ENCODE measurements around the gene STPG4. TPM values are rescaled to one million over a fixed set of nuclear protein-coding genes. Genes with fewer than 3 reads are reported as not detected.
A peak's percentile ranks its signal among the peaks of the same experiment; 100 is the strongest.
"Not testable (repeated sequence)": the region's sequence is repeated elsewhere in the genome, so short reads cannot be mapped to it uniquely, and the experiment has no call there.

STPG4 gene
- total RNA-seq, 2 experiments from 2014 or later = not detected

DNA sequence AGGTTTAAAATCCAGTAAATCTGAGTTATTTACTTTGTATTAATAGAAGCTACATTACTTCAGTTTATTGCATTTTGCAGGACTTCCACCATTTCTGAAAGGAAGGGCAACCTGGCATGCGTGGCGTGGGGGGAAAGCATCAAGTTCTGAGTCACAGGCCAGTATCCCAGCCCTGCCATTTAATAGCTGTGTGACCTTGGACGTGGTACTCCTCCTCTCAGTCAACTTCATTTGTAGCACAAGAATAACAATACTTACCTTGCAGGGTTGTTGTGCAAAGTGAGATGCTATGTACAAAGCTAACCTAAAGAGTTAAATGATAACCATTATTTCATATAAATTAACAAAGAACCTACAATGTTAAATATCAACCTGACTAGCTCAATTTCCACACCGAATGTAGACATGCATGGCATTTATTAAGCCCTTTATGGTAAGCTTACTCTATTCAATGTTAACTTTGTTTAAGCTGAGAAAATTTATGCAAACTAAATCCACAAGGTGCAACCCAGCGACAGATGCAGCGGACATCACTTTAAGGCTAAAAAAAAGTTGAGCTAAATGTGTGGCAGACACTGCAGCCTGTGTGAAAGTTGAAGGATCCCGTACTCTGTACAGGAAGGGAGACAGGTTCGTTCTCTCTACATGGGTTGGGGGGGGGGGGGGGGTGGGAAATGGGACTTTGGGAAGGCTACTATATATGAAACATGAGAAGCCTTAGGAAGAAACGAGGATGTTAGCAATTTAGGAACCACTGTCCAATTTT, 17.2 kb upstream of the STPG4 start:
- intact Hi-C loops (cut with micrococcal nuclease) = no loop called here
- POLR2A ChIA-PET = interaction anchor here (0.6 kb wide), 1 partner anchor 581 kb away, joined by 3 read pairs; no protein-coding TSS in a partner anchor
- peaks cover 2% of the 10 kb centered on the region for H3K9me3 Mint-ChIP-seq
- DNase-seq = no peak
- H3K4me3 Mint-ChIP-seq = peak overlapping the region; percentile 26
- peaks cover 5% of the 10 kb centered on the region for H3K27me3 Mint-ChIP-seq
- no peak overlapping the region for H3K27ac Mint-ChIP-seq
- CTCF ChIA-PET = interaction anchor here (0.6 to 1.2 kb wide), 4 partner anchors 7 to 268 kb away, joined by 3 read pairs; no protein-coding TSS in a partner anchor
- H3K4me1 Mint-ChIP-seq (ENCODE audit: low read depth) = peaks cover 65% of the 10 kb centered on the region
- peaks cover 55% of the 10 kb centered on the region for H3K36me3 Mint-ChIP-seq

DNA sequence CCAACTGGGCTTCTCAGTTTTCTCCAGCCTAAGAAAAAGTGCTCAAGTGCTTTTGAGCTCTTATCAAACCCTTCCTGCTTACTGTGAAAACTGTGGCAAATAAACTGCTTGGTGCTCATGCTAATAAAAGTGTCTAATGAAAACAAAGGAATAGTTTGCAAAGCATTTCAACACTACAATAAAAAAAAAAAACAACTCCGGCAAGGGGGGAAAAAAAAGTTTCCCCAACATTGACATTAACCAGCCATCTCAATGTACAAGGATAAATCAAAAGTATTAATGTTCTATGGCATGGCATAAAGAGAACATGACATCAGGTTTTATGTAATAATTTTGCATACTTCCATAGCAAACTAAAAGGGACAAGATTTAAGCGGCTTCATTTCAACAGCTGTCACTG, 14.7 kb upstream of the STPG4 start:
- Mint-ChIP-seq H3K4me1 (ENCODE audit: low read depth) (peaks cover 69% of the 10 kb centered on the region), H3K27ac (no peak overlapping the region), H3K9me3 (no peaks in the 10 kb centered on the region), H3K36me3 (peaks cover 48% of the 10 kb centered on the region), H3K4me3 (no peak overlapping the region), H3K27me3 (no peaks in the 10 kb centered on the region)
- ChIA-PET CTCF (no interaction called here), POLR2A (no interaction called here)
- intact Hi-C loops (cut with micrococcal nuclease) = no loop called here
- no peak for DNase-seq

DNA sequence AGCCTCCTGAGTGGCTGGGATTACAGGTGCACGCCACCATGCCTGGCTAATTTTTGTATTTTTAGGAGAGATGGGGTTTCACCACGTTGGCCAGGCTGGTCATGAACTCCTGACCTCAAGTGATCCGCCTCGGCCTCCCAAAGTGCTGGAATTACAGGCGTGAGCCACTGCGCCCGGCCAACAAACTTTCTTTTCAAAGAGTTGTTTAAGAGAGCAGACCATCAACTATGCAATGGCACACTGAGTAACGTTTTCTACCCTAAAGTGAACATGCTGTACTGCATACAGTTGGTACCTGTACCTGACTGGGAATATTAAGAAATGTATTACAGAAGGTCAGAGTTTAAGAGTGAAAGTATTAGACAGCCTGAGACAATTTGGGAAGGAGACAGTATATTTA, 13.8 kb upstream of the STPG4 start:
- CTCF ChIA-PET; H3K27ac Mint-ChIP-seq; H3K9me3 Mint-ChIP-seq; DNase-seq; H3K4me3 Mint-ChIP-seq; intact Hi-C loops (cut with micrococcal nuclease); POLR2A ChIA-PET; H3K27me3 Mint-ChIP-seq: not testable (repeated sequence)
- peaks cover 48% of the 10 kb centered on the region for H3K36me3 Mint-ChIP-seq
- H3K4me1 Mint-ChIP-seq (ENCODE audit: low read depth) = peaks cover 66% of the 10 kb centered on the region

DNA sequence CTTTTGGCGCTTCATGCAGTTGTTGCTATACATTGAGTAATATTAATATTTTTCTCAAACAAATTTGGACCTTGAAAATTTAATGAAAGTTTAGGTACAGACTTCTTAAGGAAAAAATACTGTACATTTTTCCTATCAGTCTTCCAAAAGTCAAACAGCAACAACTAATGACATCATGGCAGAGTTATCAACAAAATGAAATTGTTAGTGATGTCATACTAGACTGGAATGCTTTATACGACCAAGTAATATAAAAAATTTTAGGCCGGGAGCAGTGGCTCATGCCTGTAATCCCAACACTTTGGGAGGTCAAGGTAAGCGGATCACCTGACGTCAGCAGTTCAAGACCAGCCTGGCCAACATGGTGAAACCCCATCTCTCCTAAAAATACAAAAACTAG, 12.0 kb upstream of the STPG4 start:
- intact Hi-C loops (cut with micrococcal nuclease) = no loop called here
- ChIA-PET CTCF (no interaction called here), POLR2A (no interaction called here)
- no peak for DNase-seq
- Mint-ChIP-seq H3K27ac (no peak overlapping the region), H3K9me3 (no peaks in the 10 kb centered on the region), H3K4me1 (ENCODE audit: low read depth) (peaks cover 59% of the 10 kb centered on the region), H3K36me3 (peaks cover 54% of the 10 kb centered on the region), H3K4me3 (no peak overlapping the region), H3K27me3 (no peaks in the 10 kb centered on the region)

DNA sequence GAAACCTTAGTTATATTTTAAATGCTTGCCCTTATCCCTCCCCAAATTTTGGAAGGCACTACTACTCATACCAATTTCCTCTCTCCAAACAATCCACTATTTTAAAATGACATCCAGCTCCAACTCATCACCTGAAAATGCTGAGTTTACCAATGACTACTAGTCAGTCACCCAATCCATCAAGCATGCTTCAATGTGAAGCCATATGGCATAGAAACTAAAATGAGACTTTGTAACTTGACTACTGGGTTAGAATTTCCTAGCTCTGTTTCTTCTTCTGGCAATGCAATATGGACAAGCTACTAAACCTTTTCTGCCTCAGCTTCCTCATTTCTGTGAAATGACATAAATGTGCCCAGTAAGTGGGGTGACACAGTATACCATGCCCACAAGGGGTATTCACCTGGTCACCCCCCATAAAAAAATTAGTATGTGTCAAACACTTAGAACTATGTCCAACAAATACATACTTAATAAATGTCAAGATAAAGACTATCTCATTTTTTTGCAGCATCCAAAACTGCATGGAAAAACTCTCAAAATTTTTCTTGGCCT, 10.0 kb upstream of the STPG4 start:
- intact Hi-C loops (cut with micrococcal nuclease) = no loop called here
- H3K27me3 Mint-ChIP-seq = no peaks in the 10 kb centered on the region
- POLR2A ChIA-PET = no interaction called here
- H3K4me3 Mint-ChIP-seq = no peak overlapping the region
- peaks cover 62% of the 10 kb centered on the region for H3K36me3 Mint-ChIP-seq
- H3K9me3 Mint-ChIP-seq = no peaks in the 10 kb centered on the region
- no peak for DNase-seq
- peak overlapping the region; percentile 30 for H3K27ac Mint-ChIP-seq
- CTCF ChIA-PET = interaction anchor here (1.1 kb wide), 1 partner anchor 8 kb away, joined by 3 read pairs; no protein-coding TSS in a partner anchor
- peaks cover 46% of the 10 kb centered on the region for H3K4me1 Mint-ChIP-seq (ENCODE audit: low read depth)

DNA sequence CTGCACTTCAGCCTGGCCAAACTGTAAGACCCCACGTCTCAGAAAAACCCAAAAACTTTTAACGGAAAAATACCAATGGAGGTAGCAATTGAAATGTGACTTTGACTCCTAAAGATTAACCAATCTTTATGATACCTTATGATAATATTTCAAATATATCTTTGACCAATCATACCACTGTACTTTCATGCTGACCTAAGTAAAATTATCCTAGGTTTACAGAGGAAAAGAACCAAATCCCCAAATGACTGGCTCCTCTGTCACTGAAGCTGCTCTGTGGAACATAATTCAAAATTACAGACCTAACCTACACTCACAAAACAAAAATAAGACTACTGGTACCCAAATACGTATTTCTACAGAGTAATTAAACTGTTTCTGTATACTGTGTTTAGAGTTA, 7.7 kb upstream of the STPG4 start:
- H3K27me3 Mint-ChIP-seq = no peaks in the 10 kb centered on the region
- peaks cover 54% of the 10 kb centered on the region for H3K36me3 Mint-ChIP-seq
- no peak overlapping the region for H3K4me3 Mint-ChIP-seq
- no peaks in the 10 kb centered on the region for H3K9me3 Mint-ChIP-seq
- H3K4me1 Mint-ChIP-seq (ENCODE audit: low read depth) = peaks cover 34% of the 10 kb centered on the region
- ChIA-PET CTCF (no interaction called here), POLR2A (no interaction called here)
- H3K27ac Mint-ChIP-seq = peak overlapping the region; percentile 40
- intact Hi-C loops (cut with micrococcal nuclease) = no loop called here
- DNase-seq = no peak

DNA sequence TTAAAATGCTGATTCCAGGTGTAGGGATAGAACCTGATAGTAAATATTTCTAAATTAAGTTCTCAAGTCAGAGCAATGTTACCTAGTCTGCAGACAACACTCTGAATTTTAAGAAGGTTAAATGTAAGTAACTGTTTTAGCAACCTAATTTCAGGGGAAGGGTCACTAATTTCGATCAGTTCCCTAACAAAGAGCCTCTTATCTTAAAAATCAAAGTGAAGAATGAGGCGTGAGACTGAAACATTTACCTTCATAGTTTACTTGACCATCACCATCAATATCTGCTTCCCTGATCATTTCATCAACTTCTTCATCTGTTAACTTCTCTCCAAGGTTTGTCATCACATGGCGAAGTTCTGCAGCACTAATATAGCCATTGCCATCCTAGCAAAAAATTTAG, 6.4 kb upstream of the STPG4 start:
- Mint-ChIP-seq H3K27ac (no peak overlapping the region), H3K4me3 (no peak overlapping the region), H3K27me3 (no peaks in the 10 kb centered on the region), H3K36me3 (peaks cover 51% of the 10 kb centered on the region), H3K4me1 (ENCODE audit: low read depth) (peaks cover 33% of the 10 kb centered on the region), H3K9me3 (no peaks in the 10 kb centered on the region)
- intact Hi-C loops (cut with micrococcal nuclease) = no loop called here
- DNase-seq = no peak
- ChIA-PET POLR2A (no interaction called here), CTCF (no interaction called here)

DNA sequence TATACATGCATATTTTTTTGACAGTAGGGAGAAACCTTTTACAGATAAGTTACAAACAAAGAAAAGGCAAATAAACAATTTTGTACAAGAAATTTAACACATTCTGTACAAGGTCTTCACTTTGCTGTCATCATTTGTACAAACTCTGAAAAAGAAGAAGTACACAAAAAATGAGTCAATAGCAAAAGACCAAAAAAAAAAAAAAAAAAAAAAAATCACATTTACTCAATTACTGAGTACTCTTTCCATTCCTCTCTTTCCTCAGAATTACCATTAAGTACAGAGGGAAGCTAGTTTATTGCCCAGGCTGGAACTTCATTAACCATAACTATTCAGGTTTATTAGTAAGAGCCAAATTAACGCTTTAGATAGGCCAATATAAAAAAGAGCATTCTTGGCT, 5.6 kb upstream of the STPG4 start:
- ChIA-PET POLR2A (interaction anchor here (0.6 kb wide), 1 partner anchor 774 kb away, joined by 4 read pairs; no protein-coding TSS in a partner anchor), CTCF (no interaction called here)
- Mint-ChIP-seq H3K27ac (no peak overlapping the region), H3K4me3 (no peak overlapping the region), H3K4me1 (ENCODE audit: low read depth) (peaks cover 33% of the 10 kb centered on the region), H3K36me3 (peaks cover 49% of the 10 kb centered on the region), H3K27me3 (no peaks in the 10 kb centered on the region), H3K9me3 (no peaks in the 10 kb centered on the region)
- no peak for DNase-seq
- intact Hi-C loops (cut with micrococcal nuclease) = no loop called here

DNA sequence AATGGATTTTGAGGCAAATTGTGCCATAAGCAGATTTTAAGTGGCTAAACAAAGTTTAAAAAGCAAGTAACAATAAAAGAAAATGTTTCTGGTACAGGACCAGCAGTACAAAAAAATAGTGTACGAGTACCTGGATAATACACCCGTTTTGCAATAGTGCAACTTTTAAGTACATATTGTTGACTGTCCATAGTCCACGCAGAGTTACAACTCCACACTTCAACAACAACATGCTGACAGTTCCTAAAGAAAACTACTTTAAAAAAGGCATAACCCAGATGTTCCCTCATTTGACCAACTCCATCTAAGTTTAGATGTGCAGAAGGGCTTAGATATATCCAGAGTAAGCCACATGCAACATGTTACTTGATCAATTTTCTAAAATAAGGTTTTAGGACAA, 5.1 kb upstream of the STPG4 start:
- Mint-ChIP-seq H3K27ac (no peak overlapping the region), H3K36me3 (peaks cover 46% of the 10 kb centered on the region), H3K9me3 (no peaks in the 10 kb centered on the region), H3K4me3 (no peak overlapping the region), H3K4me1 (ENCODE audit: low read depth) (peaks cover 30% of the 10 kb centered on the region), H3K27me3 (no peaks in the 10 kb centered on the region)
- DNase-seq = no peak
- ChIA-PET CTCF (no interaction called here), POLR2A (no interaction called here)
- intact Hi-C loops (cut with micrococcal nuclease) = no loop called here

DNA sequence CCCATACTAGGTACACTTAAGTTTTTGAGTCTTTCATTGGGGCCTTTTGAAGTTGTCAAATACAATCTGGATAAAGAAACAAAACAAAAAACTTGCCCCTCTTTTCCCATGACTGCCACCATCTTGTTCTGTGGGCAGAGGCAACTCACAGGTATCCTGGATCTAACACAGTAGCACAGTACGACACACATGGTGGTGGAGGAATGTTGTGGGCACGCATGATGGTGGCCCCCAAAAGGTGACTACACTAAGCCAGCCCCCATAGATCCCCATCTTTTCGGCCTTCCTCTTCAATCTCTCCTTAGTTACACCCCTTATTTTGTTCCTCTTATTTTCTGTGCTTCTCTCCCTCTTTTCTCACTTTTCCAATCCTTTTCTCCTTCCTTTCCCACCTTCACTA, 4.5 kb upstream of the STPG4 start:
- intact Hi-C loops (cut with micrococcal nuclease) = no loop called here
- ChIA-PET CTCF (no interaction called here), POLR2A (no interaction called here)
- DNase-seq = no peak
- Mint-ChIP-seq H3K27me3 (no peaks in the 10 kb centered on the region), H3K36me3 (peaks cover 41% of the 10 kb centered on the region), H3K4me3 (no peak overlapping the region), H3K27ac (no peak overlapping the region), H3K4me1 (ENCODE audit: low read depth) (peaks cover 24% of the 10 kb centered on the region), H3K9me3 (no peaks in the 10 kb centered on the region)

DNA sequence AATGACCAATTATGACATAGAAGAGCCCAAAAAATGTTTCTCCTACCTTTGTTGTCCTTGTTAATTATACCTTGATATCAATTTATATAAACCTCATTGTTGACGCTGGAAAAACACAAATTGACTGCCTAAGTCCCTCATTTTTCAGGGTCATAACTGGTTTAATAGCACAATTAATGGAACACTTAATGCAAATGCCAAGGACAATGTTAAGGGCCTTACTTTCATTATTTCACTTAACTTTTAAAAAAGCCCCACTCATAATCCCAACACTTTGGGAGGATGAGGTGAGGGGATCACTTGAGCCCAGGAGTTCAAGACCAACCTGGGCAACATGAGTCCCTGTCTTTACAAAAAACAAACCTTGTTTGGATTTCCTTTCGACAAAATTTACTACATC, 3.5 kb upstream of the STPG4 start:
- Mint-ChIP-seq H3K36me3 (peaks cover 37% of the 10 kb centered on the region), H3K27me3 (no peaks in the 10 kb centered on the region), H3K9me3 (no peaks in the 10 kb centered on the region), H3K27ac (no peak overlapping the region), H3K4me1 (ENCODE audit: low read depth) (peaks cover 22% of the 10 kb centered on the region), H3K4me3 (no peak overlapping the region)
- DNase-seq = no peak
- CTCF ChIA-PET = no interaction called here
- POLR2A ChIA-PET = no interaction called here
- intact Hi-C loops (cut with micrococcal nuclease) = no loop called here

DNA sequence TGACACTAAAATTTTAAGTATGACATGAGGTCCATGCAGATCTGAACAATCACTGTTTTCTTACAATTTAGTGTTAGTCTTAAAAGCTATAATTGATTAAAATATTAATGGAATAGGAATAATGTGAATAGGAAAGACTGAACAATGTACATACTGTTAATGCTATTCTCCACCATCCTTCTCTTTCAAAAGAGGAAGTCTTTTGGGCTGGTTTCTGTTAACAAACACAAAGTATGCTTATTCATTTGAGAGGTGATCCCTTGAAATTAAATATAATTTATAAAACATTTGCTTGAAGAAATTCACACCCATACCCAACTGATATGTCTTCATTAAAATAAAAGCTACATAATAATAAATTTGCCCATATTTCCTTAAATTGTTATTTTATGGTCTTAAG, 2.3 kb downstream of the STPG4 start:
- POLR2A ChIA-PET = no interaction called here
- no peak for DNase-seq
- Mint-ChIP-seq H3K27ac (no peak overlapping the region), H3K27me3 (no peaks in the 10 kb centered on the region), H3K9me3 (peaks cover 4% of the 10 kb centered on the region), H3K4me1 (ENCODE audit: low read depth) (peaks cover 6% of the 10 kb centered on the region), H3K4me3 (no peak overlapping the region), H3K36me3 (peaks cover 22% of the 10 kb centered on the region)
- intact Hi-C loops (cut with micrococcal nuclease) = no loop called here
- CTCF ChIA-PET = no interaction called here

DNA sequence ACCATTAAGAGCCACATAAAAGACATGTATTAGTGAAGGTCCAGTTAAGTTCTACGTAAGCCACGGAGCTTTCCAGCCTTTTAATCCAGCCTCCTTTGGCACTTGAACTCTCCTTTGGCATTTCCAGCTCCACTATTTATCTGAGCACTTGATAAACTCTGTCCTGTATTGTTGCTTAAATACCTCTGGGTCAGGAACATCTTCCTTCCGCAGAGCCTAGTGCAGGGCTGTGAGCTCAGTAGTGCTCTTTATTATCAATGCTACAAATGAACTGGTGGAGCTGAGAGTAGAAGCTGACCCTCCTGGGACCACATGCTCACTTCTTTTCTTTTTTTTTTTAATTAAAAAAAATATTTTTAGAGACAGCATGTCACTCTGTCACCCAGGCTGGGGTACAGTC, 4.9 kb downstream of the STPG4 start:
- H3K4me1 Mint-ChIP-seq (ENCODE audit: low read depth) = no peaks in the 10 kb centered on the region
- H3K27ac Mint-ChIP-seq = no peak overlapping the region
- peaks cover 21% of the 10 kb centered on the region for H3K36me3 Mint-ChIP-seq
- ChIA-PET POLR2A (interaction anchor here (0.6 kb wide), 1 partner anchor 100 kb away, joined by 4 read pairs; no protein-coding TSS in a partner anchor), CTCF (no interaction called here)
- intact Hi-C loops (cut with micrococcal nuclease) = no loop called here
- no peak overlapping the region for H3K4me3 Mint-ChIP-seq
- H3K27me3 Mint-ChIP-seq = no peaks in the 10 kb centered on the region
- H3K9me3 Mint-ChIP-seq = peaks cover 4% of the 10 kb centered on the region
- DNase-seq = no peak

Measured in activated CD4-positive, alpha-beta memory T cell treated with anti-CD3 and anti-CD28 coated beads for 36 hours (primary cell).